C4-2B (cell line): ENCODE data around the gene KASH5.

ENCODE experiments used
- CTCF ChIP-seq: fragments of 450-650 bp; conservative IDR thresholded peaks from 2 replicates; pipeline ENCODE4 v1.5.1; 2017; ENCODE audit warnings: mild to moderate bottlenecking
- ZFX ChIP-seq: fragments of 450-650 bp; IDR thresholded peaks from 2 replicates; pipeline ENCODE4 v1.6.1; 2017

DNA sequence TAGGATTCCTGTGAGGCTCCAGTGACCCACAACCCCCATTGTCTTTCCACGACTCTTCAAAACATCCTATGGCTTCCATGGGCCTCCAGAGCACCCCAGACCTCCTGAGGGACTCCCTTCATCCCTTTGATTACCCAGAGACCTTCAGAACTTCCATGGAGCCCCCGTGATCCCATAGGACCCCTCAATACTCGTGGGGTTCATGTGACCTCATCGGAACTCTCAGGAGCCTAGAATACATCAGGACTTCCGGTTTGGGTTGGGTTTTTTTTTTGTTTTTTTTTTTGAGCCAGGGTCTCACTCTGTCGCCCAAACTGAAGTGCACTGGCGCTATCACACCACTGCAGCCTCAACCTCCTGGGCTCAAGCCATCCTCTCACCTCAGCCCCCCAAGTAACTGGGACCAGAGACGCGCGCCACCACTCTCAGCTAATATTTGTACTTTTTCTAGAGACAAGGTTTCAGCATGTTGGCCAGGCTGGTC lies 65.8 kb downstream of the KASH5 start:
- TF ChIP-seq CTCF (no peak), ZFX (no peak)
